ENCODE measurements around the gene RNF10. TPM values are rescaled to one million over a fixed set of nuclear protein-coding genes. Genes with fewer than 3 reads are reported as not detected.

Gene RNF10
- 98.4 and 117 TPM in 2 replicates for total RNA-seq

GRCh38 chr12:120534203-120534702 is at the start of gene RNF10:
Gene RNF10 (plus strand): TSS chr12:120534356. CDS start chr12:120534812, 456 bp downstream.

GRCh38 chr12:120495731-120496412 is 38.3 kb upstream of the RNF10 start, which contains the start of gene DYNLL1:
Gene DYNLL1 (plus strand): TSS chr12:120496113. CDS start chr12:120496422, 309 bp downstream.

GRCh38 chr12:120528861-120529525 is 5.2 kb upstream of the RNF10 start, which contains the start of gene COQ5:
Gene COQ5 (minus strand): TSS chr12:120529158. CDS start chr12:120529141, 17 bp downstream.

GRCh38 chr12:120580787-120581723 is 46.9 kb downstream of the RNF10 start, which contains the start of gene POP5:
Gene POP5 (minus strand): TSS chr12:120581402. CDS start chr12:120581362, 40 bp downstream.

Small RNA genes lying within 50 kb of the gene (small RNA-seq; reads per million reads assigned to genes)
- gene RF00019: not detected

Other genes with a start within 250 kb of the RNF10 start
- under 0.01 TPM in 2 replicates for gene RNU4-2, start 242.5 kb upstream of the RNF10 start, total RNA-seq
- gene RNU4-1, start 241.1 kb upstream of the RNF10 start, total RNA-seq: under 0.01 TPM in 2 replicates
- gene SIRT4, start 232.0 kb upstream of the RNF10 start, total RNA-seq: 0.65 and 0.85 TPM in 2 replicates
- gene PLA2G1B, start 206.6 kb upstream of the RNF10 start, total RNA-seq: not detected in 2 replicates
- not detected in 2 replicates for gene MSI1, start 165.2 kb upstream of the RNF10 start, total RNA-seq
- 144 and 258 TPM in 2 replicates for gene COX6A1, start 96.2 kb upstream of the RNF10 start, total RNA-seq
- gene TRIAP1, start 88.0 kb upstream of the RNF10 start, total RNA-seq: 13.5 and 20.2 TPM in 2 replicates
- gene GATC, start 87.9 kb upstream of the RNF10 start, total RNA-seq: 15.3 and 20.0 TPM in 2 replicates
- 82.2 and 87.6 TPM in 2 replicates for gene SRSF9, start 64.6 kb upstream of the RNF10 start, total RNA-seq
- gene DYNLL1, start 38.2 kb upstream of the RNF10 start, total RNA-seq: 146 and 173 TPM in 2 replicates
- 23.7 and 24.3 TPM in 2 replicates for gene COQ5, start 5.2 kb upstream of the RNF10 start, total RNA-seq
- gene POP5, start 47.0 kb downstream of the RNF10 start, total RNA-seq: 11.5 and 18.5 TPM in 2 replicates
- gene CABP1, start 106.3 kb downstream of the RNF10 start, total RNA-seq: 0.24 and 0.32 TPM in 2 replicates
- 113 and 120 TPM in 2 replicates for gene MLEC, start 152.8 kb downstream of the RNF10 start, total RNA-seq
- 20.3 and 24.8 TPM in 2 replicates for gene UNC119B, start 176.1 kb downstream of the RNF10 start, total RNA-seq
- 17.7 and 18.7 TPM in 2 replicates for gene ACADS, start 191.5 kb downstream of the RNF10 start, total RNA-seq

All from hair follicle dermal papilla cell (primary cell).